OCI-LY1 (cell line): Measurements from ENCODE around the gene MRRF.

Experiments
- H2AFZ ChIP-seq: fragments of 200-600 bp; sonication (generic), shearing (Covaris generic); 2 replicates; pipeline ENCODE4 v1.6.0; 2014; ENCODE audit warnings: antibody characterized with exemption, mild to moderate bottlenecking, low read length
- H3F3A ChIP-seq: fragments of 200-600 bp; sonication (generic), shearing (Covaris generic); 2 replicates; pipeline ENCODE4 v1.6.0; 2014; ENCODE audit warnings: mild to moderate bottlenecking, antibody characterized with exemption, low read length, moderate library complexity; ENCODE audit not compliant: insufficient read depth
- H3K27ac ChIP-seq: fragments of 200-600 bp; sonication (generic); 2 replicates; pipeline ENCODE4 v1.5.1; 2014; ENCODE audit warnings: low read length, mixed run types, mild to moderate bottlenecking, low read depth; ENCODE audit not compliant: poor library complexity, severe bottlenecking
- H3K27me3 ChIP-seq: fragments of 200-600 bp; sonication (generic); 2 replicates; pipeline ENCODE4 v1.6.0; 2014; ENCODE audit warnings: antibody characterized with exemption, mild to moderate bottlenecking, low read length, moderate library complexity; ENCODE audit not compliant: insufficient read depth
- H3K36me3 ChIP-seq: fragments of 200-600 bp; sonication (generic); 2 replicates; pipeline ENCODE4 v1.6.1; 2014; ENCODE audit warnings: mild to moderate bottlenecking, antibody characterized with exemption, low read length, moderate library complexity, mixed read lengths; ENCODE audit not compliant: insufficient read depth
- H3K4me1 ChIP-seq: fragments of 200-600 bp; sonication (generic); 2 replicates; pipeline ENCODE4 v1.5.1; 2014; ENCODE audit warnings: mild to moderate bottlenecking, low read length, moderate library complexity; ENCODE audit not compliant: insufficient read depth, severe bottlenecking
- H3K4me2 ChIP-seq: fragments of 200-600 bp; sonication (generic), shearing (Covaris generic); 2 replicates; pipeline ENCODE4 v1.6.1; 2014; ENCODE audit warnings: low read length
- H3K4me3 ChIP-seq: fragments of 200-600 bp; sonication (generic); 2 replicates; pipeline ENCODE4 v1.5.1; 2014; ENCODE audit warnings: low read length, low read depth, mild to moderate bottlenecking, mixed read lengths; ENCODE audit not compliant: poor library complexity, severe bottlenecking
- H3K79me2 ChIP-seq: fragments of 200-600 bp; shearing (Covaris generic); 2 replicates; pipeline ENCODE4 v1.6.1; 2016; ENCODE audit warnings: mixed run types, low read length, mixed read lengths; ENCODE audit not compliant: insufficient read depth
- H3K9ac ChIP-seq: fragments of 200-600 bp; sonication (generic), shearing (Covaris generic); 2 replicates; pipeline ENCODE4 v1.6.1; 2014; ENCODE audit warnings: mild to moderate bottlenecking, low read length, mixed read lengths
- H3K9me2 ChIP-seq: fragments of 200-600 bp; sonication (generic), shearing (Covaris generic); 2 replicates; pipeline ENCODE4 v1.6.1; 2014; ENCODE audit warnings: low read depth, mild to moderate bottlenecking, low read length, mixed read lengths
- H3K9me3 ChIP-seq: fragments of 200-600 bp; shearing (Covaris generic); 2 replicates; pipeline ENCODE4 v1.6.1; 2014; ENCODE audit warnings: low read length, mixed read lengths
- H4K20me1 ChIP-seq: fragments of 200-600 bp; sonication (generic), shearing (Covaris generic); 2 replicates; pipeline ENCODE4 v1.6.0; 2016; ENCODE audit warnings: mild to moderate bottlenecking, low read length; ENCODE audit not compliant: insufficient read depth
- CTCF ChIP-seq: fragments of 200-600 bp; sonication (generic), shearing (Covaris generic); IDR thresholded peaks from 2 replicates; pipeline ENCODE4 v1.5.1; 2017; ENCODE audit warnings: mild to moderate bottlenecking, antibody characterized with exemption, low read length, moderate library complexity, mixed read lengths
- EZH2 ChIP-seq: fragments of 200-600 bp; sonication (generic), shearing (Covaris generic); IDR thresholded peaks from 2 replicates; pipeline ENCODE4 v1.8.0; 2017; ENCODE audit warnings: borderline replicate concordance, mixed run types, mild to moderate bottlenecking, antibody characterized with exemption, low read length, moderate library complexity, mixed read lengths

MRRF gene

DNA sequence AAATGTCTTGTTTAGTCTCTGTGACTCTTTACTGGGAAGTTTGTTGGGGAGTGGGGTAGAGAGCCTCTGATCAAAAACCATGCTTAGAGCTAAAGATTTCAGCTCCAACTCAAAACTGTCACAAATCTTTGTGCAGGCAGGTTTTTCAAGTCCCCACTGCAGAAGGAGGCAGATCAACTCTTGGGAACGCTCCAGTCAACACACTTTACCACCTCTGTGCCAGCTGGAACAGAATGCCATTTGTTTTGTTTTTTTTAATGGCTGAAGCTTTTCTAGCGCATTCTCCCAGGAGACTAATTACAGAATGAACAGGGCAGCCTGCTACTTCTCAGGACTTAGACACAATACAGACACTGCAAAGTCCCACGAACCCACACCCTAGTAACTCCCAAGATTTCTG, 18.0 kb upstream of the MRRF start:
- H3K36me3 ChIP-seq = peaks cover 84% of the 10 kb centered on the region
- H3K9ac ChIP-seq = no peak overlapping the region
- H3K27ac ChIP-seq = no peak overlapping the region

GRCh38 chr9:122248448-122248865, 16.2 kb upstream of the MRRF start:
- Histone ChIP-seq H3K4me2 (no peak overlapping the region), H3K9ac (no peak overlapping the region), H3K4me1 (no peaks in the 10 kb centered on the region), H3K9me3 (no peaks in the 10 kb centered on the region), H3F3A (no peaks in the 10 kb centered on the region), H2AFZ (no peak overlapping the region), H3K4me3 (no peak overlapping the region), H3K9me2 (no peaks in the 10 kb centered on the region), H3K27me3 (no peaks in the 10 kb centered on the region), H3K79me2 (no peaks in the 10 kb centered on the region), H3K27ac (no peak overlapping the region), H4K20me1 (no peaks in the 10 kb centered on the region), H3K36me3 (peaks cover 84% of the 10 kb centered on the region)
- TF ChIP-seq EZH2 = no peak
- no peak for TF ChIP-seq CTCF

More for the DNA sequence above, 18.0 kb upstream of the MRRF start:
- Histone ChIP-seq H3F3A (no peaks in the 10 kb centered on the region), H3K79me2 (no peaks in the 10 kb centered on the region), H4K20me1 (no peaks in the 10 kb centered on the region), H3K9me3 (no peaks in the 10 kb centered on the region), H2AFZ (no peak overlapping the region), H3K27me3 (no peaks in the 10 kb centered on the region), H3K4me3 (no peak overlapping the region), H3K4me2 (no peak overlapping the region), H3K4me1 (no peaks in the 10 kb centered on the region), H3K9me2 (no peaks in the 10 kb centered on the region)
- TF ChIP-seq CTCF (no peak), EZH2 (no peak)

- TF ChIP-seq CTCF (no peak), EZH2 (no peak)
- Histone ChIP-seq H3K9me2 (no peaks in the 10 kb centered on the region), H3K9me3 (no peaks in the 10 kb centered on the region), H3K4me2 (no peak overlapping the region), H3K4me1 (no peaks in the 10 kb centered on the region), H3K36me3 (peaks cover 77% of the 10 kb centered on the region), H3F3A (no peaks in the 10 kb centered on the region), H4K20me1 (no peaks in the 10 kb centered on the region), H3K4me3 (no peak overlapping the region), H2AFZ (no peak overlapping the region), H3K79me2 (no peaks in the 10 kb centered on the region), H3K27ac (no peak overlapping the region), H3K27me3 (no peaks in the 10 kb centered on the region), H3K9ac (no peak overlapping the region)
Measured at GRCh38 chr9:122251351-122251750, 13.3 kb upstream of the MRRF start.
